Stimulated activated CD8-positive, alpha-beta memory T cell treated with anti-CD3 and anti-CD28 coated beads, Interleukin-7, amount 100 ng/mL, for 4 hours (primary cell): ENCODE data around the gene KIF1C.

Experiments
- DNase-seq, 2 donors: peaks; one replicate each; pipeline ENCODE4 v3.0.0-alpha.2; 2020; ENCODE audit warnings: low read depth in 2 of 2

Gene KIF1C

GRCh38 chr17:4997302-4998026 lies at the start of gene KIF1C, which contains the start of gene INCA1:
KIF1C (plus strand) TSS chr17:4997950; CDS start chr17:5000247, 2,297 bp downstream.
INCA1 (minus strand) TSS chr17:4997522; CDS start chr17:4994437, 3,085 bp downstream.
- DNase-seq: peak; percentile 74 to 87

- DNase-seq: peak; percentile 84 to 86
Observed at GRCh38 chr17:4948166-4948930, 49.4 kb upstream of the KIF1C start, which contains the start of gene PFN1. PFN1 (minus strand) TSS chr17:4948530; CDS start chr17:4948394, 136 bp downstream.

DNA sequence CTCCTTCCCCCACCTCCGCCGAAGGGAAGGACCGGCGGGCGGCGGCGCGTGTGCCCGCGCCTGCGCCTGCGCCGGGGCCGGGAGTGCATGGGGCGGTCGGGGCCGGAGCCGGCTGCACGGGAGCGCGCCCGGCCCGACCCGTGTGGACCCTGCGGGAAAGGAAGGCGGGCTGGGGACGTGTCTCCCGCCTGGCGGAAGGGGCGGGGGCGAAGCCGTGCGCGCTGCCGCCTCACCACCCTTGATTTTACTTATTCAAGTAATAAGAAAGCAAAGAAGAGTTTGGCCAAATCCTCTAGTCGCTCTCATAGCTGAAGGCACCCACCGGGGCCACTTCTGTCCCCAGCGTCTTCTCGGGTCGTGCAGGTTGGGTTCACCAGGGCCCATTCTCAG lies 48.8 kb upstream of the KIF1C start:
- DNase-seq: peak in 1 of 2 donors; percentile 71

- peak; percentile 60 to 69 for DNase-seq
Observed at GRCh38 chr17:4949321-4950074, 48.3 kb upstream of the KIF1C start.

DNA sequence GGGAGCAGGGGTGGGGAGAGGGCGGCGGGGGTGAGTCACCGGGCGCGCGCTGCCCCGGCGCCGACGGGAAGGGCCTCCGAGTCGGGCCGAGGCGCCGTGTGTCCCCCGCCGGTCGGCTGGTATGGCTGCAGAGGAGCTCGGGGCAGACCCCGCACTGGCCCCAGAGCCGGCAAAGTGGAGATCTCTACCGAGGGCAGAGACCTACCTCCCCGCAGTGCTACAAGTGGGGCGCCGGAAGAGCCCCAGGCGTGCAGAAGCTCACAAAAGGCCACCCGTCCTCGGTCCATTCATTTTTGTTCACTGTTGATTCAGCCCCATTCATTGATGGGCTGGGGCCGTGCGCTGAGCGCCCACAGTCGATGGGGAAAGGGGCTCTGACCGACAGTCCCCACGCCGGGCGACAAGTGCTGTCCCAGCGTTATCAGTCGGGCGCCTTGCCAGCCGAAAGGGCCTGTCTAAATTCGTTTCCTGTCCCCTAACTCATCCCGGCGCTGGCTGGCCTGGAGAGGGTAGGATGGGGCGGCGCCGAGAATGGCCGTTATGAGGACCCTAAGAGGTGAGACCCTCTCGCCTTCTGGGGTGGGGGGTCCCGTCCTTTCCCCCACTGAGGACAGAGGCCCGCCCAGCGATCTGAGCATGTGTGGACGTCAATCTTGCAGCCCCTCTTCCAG lies 47.5 kb upstream of the KIF1C start:
- DNase-seq: peak in 1 of 2 donors; percentile 67

DNA sequence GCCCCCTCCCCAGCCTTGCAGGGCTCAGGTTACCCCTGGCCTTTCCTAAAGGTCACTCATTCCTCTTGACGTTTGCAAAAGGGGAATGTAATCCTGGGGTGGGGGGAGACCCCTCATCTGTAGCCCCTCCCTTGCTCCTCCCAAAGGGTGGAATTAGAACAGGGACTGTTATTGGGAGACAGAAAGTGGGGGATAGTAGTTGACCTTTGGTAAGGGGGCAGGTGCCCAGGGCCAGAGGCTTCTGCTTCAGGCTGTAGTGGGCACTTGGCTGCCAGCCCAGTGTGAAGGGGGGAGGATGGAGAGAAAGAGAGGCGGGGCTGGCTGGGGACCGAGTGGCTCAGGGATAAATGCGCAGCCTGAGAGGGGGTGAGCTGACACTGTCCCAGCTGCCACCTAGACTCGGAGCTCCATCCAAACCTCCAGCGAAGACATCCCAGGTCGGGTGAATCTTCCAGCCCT lies 47.0 kb upstream of the KIF1C start, which contains the start of gene ENO3:
ENO3 (plus strand) TSS at position 374 of the 459 bp plus-strand sequence. CDS start 711 bp downstream, outside the sequence.
- no peak for DNase-seq

DNA sequence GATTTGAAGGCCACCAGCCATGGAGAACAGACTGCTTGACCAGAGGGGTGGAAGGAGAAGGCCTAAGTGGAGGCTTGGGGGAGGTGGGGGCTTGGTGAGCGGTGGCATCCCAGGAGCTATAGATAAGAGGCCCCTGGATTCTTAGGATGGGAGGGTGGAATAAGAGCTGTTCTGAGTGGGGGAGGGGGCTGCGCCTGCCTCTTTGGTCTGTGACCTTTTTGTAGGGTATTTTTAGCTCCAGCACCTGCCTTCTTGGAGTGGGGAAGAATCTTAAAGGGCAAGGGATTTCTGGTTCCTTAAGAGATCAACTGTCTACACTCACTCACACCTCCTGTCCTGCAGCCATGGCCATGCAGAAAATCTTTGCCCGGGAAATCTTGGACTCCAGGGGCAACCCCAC lies 46.3 kb upstream of the KIF1C start:
- no peak for DNase-seq

GRCh38 chr17:4953451-4953961 lies 44.2 kb upstream of the KIF1C start:
- no peak for DNase-seq

DNA sequence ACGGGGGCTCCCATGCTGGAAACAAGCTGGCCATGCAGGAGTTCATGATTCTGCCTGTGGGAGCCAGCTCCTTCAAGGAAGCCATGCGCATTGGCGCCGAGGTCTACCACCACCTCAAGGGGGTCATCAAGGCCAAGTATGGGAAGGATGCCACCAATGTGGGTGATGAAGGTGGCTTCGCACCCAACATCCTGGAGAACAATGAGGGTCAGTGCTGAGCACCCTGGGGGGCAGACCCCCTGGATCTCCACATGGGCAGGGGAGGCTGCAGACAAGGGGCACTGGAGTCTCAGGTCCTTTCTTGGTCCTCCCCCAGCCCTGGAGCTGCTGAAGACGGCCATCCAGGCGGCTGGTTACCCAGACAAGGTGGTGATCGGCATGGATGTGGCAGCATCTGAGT lies 42.7 kb upstream of the KIF1C start:
- no peak for DNase-seq

DNA sequence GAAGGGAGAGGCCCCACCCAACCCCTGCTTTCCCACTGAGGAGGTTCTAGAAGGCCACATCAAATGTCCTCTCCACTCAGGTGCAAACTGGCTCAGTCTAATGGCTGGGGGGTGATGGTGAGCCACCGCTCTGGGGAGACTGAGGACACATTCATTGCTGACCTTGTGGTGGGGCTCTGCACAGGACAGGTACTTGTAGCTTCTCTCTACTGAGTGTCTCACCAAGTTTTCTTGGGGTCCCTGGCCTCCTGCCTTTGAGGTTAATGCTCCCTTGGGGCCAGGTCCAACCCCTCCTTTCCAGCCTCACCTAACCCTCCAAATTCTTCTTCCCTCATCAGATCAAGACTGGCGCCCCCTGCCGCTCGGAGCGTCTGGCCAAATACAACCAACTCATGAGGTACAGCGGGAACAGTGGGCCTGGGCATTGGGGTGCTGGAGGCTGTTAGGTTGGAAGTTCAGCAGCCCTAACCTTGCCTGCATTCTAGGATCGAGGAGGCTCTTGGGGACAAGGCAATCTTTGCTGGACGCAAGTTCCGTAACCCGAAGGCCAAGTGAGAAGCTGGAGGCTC lies 41.2 kb upstream of the KIF1C start:
- no peak for DNase-seq

- DNase-seq: no peak
Observed at GRCh38 chr17:4958102-4958501, 39.6 kb upstream of the KIF1C start.

DNA sequence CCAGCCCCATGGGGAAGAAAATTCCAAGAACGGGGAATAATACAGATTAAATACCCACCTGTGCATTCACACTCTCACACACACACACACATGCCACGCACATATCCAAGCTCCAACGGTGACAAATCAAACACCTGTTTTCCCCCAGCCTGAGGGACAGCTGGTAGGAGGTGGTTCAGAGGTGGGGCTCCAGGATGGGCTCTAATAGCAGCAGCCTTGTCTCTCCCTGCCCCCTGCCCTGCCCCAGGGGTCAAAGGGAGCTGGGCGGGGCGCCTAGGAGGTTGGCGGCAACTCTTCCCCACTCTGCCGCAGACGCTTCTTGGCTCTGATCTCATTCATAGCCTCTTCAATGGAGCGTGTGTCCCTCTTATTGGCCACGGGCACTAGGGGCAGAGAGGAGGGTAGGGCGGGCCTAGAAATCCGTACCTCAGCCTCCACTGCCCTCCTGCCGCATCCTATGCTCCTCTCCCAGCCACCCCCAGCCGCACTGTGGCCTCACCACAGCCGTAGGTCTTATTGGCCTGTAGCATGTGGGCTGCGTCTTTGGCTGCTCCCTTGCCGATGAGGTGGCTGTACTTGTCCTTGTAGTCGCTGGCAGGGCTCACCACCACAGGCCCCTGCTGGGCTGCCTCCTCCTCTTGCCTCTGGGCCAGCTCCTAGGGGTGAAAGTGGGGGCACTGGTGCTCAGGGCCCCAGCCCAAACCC lies 38.3 kb upstream of the KIF1C start:
- no peak for DNase-seq

DNA sequence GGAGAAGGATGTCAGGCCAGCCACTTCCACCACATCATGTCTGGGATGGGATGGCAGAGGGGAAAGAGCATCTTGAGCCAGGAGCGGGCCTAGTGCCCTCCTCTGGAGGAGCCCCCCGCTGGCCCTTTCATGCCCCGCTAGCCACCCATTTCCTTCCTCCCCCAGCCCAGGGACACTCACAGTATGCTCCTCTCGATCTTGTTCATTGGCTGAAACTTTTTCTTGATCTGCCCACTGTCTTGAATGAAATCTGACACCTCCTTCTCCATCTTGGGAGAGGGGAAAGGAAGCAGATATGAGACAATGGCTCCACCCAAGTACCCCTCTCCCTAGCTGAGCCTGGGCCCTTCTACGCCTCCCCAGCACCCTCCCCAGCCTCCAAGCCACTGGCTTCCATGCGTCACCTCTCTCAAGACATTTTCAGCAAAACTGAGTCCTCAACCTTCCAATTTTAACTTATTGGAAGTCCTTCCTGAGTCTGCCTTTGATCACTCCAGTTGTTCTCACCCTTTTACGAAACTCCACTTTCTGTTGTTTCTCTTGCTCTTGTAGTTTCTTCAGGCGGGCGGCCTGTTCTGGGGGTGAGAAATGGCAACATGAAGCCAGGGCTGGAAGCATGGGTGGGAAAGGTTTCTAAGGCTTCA lies 37.3 kb upstream of the KIF1C start:
- no peak for DNase-seq

DNA sequence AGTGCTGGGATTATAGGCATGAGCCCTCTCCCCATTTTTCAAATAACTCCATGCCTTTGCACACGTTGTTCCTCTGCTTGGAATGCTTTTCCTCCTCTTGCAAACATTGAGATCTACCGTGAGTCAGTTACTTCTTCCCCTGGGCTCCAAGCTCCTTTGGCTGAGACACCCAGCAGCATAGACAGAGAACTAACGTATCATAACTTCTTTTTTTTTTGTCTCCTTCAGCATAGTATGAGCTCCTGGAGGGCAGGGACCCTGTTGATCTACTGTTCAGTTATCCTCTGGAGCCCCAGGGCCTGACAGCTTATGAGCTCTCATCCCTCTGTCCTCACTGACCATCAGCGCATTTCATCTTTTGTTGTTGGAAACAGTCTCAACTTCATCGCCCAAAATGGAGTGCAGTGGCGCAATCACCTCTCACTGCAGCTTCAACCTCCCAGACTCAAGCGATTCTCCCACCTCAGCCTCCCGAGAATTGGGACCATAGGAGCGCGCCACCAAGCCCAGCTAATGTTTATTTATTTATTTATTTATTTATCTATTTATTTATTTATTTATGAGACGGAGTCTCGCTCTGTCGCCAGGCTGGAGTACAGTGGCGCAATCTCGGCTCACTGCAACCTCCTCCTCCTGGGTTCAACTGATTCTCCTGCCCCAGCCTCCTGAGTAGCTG lies 32.3 kb upstream of the KIF1C start:
- no peak for DNase-seq

DNA sequence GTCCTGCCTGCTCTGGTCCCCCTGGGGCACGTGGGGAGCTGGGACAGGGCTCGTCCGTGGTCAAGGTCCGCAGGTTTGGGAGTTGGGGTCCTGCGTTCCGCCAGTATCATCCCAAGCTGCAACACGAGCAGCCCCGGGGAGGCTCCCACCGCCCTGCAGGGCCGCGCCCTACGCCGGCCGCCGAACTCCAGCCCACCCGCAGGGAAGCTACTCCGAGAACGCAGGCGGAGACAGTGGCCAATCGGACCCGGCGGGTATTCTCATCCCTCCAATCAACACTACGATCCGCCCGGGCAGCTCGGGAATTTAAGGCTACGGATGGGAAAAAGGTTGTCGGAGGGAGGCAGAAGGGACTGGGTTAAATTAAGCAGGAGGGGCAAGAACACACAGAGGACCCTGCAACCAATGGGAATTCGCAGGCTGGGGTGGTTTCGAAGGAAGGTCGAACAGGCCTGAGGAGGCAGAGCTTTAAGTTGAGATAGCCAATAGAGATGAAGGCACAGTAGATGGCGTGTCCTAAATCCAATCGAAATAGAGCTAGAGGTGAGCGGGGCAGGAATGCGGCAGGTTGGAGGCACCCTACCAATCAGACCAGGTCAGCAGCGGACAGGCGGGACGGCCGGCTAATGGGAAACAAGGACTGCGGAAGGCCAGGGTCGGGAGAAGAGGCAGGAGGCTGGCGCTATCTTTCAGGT lies 30.8 kb upstream of the KIF1C start:
- DNase-seq: peak; percentile 92 to 94

DNA sequence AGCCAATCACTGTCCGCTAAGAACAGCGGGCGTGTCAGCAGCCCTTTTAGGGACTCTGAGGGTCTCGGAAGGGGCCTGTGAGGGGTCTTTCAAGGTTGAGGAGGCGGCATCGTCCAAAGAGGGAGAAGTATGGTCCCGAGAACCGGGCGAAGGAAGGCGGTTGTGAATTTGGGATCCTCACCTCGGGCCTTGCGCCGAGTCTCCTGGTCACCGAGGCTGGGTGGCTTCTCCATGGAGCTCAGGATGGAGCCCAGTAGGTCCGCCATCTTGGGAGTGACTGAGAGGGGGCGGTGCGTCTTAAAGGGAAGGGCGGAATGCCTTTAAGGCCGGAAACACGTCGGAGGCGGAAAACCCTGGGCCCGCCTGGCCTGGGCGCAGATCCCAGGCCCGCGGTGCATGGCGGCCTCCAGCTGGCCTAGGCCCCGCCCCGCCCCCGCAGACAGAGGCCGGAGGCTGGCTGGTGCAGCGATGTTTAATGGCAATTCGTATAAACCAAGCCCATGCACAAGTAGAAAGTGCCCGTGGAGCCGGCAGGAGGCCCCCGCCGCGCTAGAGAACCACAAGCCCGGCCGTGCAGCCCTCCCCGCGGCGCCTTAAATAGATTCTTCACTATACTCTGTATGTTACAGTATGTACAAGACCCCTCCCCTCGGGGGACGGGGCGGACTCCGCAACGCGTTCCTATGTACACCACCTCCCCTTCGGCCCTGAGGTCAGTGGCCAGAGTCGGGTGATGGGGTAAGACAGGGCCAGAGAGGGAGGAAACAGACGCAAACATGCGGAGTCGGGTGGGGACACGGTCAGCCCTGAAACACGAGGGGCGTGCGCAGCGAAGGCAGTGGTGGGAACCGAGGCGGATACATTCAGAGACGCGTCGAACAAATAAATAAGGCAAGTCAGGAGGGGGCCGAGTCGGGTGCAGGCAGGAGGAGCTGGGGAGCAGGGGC lies 29.9 kb upstream of the KIF1C start, which contains the start of gene SPAG7:
SPAG7 (minus strand) TSS at position 279 of the 947 bp plus-strand sequence; CDS start at position 266, 13 bp downstream.
- DNase-seq: peak; percentile 86 to 88

GRCh38 chr17:4968486-4969046 lies 29.2 kb upstream of the KIF1C start:
- DNase-seq: no peak
